Head of caudate nucleus (tissue), 42 donors: ENCODE data around the gene ZNHIT2.

Source experiments
- DNase-seq, 42 donors: peaks; one replicate each; pipeline versions ENCODE4 v3.0.0 to v3.0.0-alpha.2; 2020 to 2021; ENCODE audit warnings: mixed read lengths in 7 of 42
- intact Hi-C: fragments of 100-400 bp; cut with DNase I; formaldehyde crosslinking; loops from one replicate; pipeline ENCODE4 v1.15.0; 2022

ZNHIT2 gene

DNA sequence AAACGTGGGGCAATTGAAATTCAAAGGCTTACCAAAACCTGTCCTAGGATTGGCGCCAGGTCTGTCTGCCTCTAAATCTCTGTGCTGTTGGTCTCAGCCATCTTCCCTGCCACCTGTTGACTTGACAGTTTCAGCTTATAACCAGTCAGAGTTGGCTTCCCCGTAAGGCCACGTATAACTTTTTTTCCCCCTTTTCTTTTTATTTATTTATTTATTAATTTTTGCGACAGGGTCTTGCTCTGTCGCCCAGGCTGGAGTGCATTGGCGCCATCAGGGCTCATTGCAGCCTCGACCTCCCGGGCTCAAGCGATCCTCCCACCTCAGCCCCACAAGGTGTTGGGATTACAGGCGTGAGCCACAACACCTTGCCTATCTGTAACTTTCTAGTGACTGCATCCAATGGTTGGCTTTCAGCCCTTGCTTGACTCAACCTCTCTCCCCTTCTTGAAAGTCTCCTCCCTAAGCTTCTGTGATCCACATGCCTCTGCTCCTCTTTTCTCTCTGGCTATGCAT lies 18.2 kb upstream of the ZNHIT2 start:
- intact Hi-C loops: no loop called here
- DNase-seq: no peak

DNA sequence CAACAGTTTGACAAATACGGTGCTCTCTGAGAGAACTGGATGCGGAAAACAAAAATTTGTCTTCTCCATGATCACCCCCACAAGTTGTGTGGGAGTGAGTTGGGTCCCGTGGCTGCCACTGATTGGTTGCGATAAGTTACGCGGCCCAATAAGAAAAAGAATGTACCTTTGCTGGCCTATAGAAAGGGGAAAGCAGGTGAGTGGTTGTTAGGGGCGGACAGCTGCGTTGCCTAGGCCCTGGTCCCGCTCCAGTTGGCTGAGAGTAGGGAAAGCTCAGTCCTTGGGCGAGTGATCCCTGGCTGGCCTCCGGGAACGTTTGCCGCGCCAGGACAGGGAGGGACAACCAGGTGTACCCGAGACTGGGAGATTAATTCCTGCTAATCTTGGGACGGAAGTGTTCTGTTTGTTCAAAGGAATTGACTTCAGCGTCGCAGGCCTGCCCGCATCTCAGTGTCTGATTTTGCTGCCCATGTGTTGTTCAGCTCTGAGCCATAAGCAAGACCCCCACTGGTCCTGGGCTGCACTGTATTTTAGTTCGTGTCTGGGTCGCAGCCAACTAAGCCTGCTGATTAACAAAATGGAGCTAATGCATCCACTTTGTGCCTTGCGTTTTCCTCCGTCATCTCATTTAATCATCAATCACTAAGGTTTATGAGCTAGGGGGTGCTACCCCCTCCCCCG lies 17.6 kb upstream of the ZNHIT2 start:
- intact Hi-C loops: no loop called here
- peak; percentile 69 to 95 (median 86) for DNase-seq

DNA sequence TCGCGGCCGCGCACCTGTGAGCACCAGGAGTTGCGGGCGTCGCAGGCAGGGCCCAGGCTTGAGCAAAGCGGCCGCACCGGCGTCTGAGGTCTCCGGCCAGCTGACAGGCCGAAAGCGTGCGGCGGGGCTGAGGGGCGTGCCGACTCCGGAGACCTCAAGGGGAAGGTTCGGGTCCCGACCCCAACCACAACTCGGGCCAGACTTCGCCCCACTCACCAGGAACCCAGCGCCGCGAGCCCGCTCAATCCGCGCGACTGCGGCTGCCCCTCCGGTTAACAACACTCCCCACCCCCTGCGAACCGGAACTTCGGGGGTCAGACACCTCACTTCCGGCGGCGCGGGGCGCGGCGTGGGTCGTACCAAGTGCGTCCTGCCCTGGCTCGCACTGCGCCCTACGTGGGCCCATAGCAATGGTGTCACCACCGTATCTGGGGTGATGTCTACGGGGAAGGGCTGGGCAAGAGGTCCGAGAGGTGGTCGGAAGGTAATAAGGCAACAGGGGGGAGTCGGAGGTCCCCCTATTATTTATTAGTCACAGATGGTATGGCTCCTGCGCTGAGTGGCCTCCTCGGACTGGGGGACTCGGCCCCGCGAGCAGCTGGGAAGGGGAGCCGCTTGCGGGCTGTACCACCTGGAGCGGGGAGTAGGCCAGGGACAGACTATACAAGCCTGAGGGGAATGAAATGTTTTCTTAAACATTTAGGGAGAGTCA lies 16.9 kb upstream of the ZNHIT2 start, which contains the start of gene SYVN1:
TSS of gene SYVN1 (minus strand) at position 280 of the 712 bp plus-strand sequence. CDS start 918 bp downstream, outside the sequence.
- peak; percentile 85 to 97 (median 94) for DNase-seq
- intact Hi-C loops: no loop called here

- intact Hi-C loops: no loop called here
- no peak for DNase-seq
Observed at GRCh38 chr11:65133724-65134123, 16.2 kb upstream of the ZNHIT2 start.

GRCh38 chr11:65132988-65133700 lies 15.6 kb upstream of the ZNHIT2 start:
- peak in 4 of 42 donors; percentile 33 to 45 (median 35) for DNase-seq
- intact Hi-C loops: no loop called here

DNA sequence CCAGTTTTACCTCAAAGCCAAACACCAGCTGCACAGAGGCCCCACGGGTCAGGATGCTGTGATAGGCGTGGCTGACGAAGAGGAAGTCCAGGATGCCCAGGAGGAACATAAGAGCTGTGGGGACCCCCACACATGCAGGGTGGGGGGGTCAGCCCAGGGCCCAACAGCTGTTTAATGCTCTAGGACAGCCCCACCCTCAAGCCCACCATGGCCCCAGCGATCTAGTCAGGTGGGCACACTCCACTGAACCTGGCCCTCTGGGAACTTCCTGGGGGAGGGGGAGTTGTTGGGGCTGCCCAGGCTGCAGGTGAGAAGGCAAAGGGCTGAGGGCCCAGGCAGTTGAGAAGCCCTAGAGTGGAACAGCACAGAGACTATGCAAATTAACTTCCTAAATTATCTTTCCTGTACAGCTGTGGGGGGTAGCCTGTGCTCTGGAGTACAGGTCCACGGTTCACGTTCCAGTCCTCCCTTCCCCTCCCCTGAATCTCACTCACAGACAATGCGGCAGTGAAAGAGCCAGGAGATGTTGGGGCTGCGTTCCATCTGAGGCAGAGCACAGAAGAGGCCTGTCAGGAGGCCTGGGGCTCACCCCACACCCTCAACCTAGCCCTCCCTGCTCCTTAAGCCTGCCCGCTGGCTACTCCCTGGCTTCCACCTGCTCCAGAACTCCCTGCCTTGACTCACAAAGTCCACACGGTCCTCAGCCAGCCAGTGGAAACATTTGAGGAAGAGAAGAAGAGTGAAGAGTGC lies 14.9 kb upstream of the ZNHIT2 start:
- no peak for DNase-seq
- intact Hi-C loops: no loop called here

- DNase-seq: no peak
Observed at GRCh38 chr11:65131895-65132237, 14.4 kb upstream of the ZNHIT2 start.

DNA sequence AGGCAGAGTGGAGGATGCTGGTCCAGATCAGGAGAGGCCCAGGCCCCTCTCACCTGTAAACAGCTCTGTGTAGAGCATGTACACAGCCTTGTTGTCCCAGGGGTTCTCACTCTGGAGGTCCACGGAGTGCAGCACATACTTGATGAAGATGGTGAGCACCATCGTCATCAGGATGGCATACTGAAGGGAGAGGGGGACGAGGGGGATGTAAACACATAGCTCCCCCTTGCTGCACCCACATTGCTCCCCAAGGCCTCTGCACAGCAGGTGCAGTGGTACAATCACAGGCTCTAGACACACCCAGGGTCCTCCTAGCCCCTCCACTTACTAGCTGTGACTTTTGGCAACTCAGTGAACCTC lies 13.9 kb upstream of the ZNHIT2 start:
- intact Hi-C loops: no loop called here
- no peak for DNase-seq

More at GRCh38 chr11:65131895-65132237, 14.4 kb upstream of the ZNHIT2 start:
- intact Hi-C loops: no loop called here

DNA sequence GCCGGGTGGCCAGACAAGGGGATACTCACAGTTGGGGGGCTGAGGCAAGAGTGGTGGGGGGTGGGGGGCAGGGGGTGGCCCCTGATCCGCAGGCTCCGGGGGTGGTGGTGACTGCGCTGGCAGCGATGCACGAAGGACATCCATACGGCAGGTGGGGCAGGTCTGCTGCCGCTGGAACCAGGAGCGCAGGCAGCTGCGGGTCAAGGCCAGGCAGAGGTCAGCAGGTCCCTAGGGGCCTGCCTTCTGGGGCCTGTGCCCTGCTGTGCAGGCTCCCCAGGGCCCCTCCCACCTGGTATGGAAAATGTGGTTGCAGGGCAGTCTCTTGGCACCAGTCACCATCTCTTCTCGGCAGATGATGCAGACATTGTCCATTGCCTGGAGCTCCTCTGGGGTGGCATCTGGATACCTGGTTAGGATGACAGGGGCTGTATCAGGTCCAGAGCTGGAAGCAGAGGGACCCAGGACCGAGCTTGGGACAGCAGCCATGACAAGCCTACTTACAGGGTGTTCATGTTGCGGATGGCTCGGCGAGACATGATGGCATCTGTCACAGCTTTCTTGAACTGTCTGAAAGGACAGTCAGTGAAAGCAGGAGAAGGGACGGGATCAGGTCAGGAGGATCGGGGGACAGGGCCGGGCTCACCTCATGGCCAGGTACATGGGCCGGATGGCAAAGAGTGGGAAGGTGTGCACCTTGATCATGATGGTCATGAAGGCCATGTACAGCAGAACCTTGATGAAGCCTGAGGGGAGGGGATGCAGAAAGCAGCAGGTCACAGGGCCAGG lies 13.3 kb upstream of the ZNHIT2 start:
- DNase-seq: no peak

GRCh38 chr11:65129649-65130441 lies 12.3 kb upstream of the ZNHIT2 start:
- DNase-seq: no peak
- intact Hi-C loops: loop anchor here (10.0 kb wide), 1 partner anchor 325 kb away; the partner anchor contains the start of gene MAP4K2

More for the DNA sequence above, 13.3 kb upstream of the ZNHIT2 start:
- intact Hi-C loops: no loop called here

GRCh38 chr11:65128182-65129145 lies 11.0 kb upstream of the ZNHIT2 start:
- intact Hi-C loops: loop anchor here (10.0 kb wide), 1 partner anchor 324 kb away; the partner anchor contains the start of gene MAP4K2
- no peak for DNase-seq

DNA sequence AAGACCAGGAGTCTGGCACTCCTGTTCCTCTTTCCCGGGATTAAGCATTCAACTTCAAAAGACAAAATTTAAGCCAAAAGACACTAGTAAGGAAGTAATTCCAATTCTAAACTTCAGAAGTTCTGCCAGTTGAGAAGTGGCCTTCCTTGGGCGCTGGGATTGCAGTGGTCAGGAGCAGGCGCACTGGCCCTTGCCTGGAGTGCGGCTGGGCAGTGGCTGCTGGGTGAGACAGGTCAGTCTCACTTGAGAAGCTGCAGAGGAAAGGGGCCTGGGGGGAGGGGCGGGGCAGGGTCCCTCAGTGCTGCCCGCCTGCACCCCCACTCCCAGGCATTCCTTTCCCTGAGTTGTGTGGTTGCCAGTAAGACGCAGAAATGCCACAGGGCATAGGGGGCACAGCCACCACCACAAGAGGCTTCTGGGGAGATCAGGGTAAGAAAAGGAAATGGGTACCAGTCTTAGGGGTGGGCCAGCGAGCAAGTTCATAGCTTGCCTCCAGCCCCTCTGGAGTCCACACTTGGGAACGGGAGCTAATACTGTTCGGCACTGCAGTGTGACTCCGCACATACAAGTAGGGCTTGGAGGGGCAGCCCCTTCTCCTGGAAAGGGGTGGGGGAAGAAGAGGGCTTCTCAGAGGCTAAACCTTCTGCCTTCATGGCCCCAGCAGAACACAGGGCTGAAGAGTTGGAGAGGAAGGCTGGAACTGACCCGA lies 10.1 kb upstream of the ZNHIT2 start:
- intact Hi-C loops: loop anchor here (10.0 kb wide), 1 partner anchor 323 kb away; the partner anchor contains the start of gene MAP4K2
- no peak for DNase-seq

GRCh38 chr11:65126624-65127274 lies 9.2 kb upstream of the ZNHIT2 start:
- intact Hi-C loops: loop anchor here (10.0 kb wide), 1 partner anchor 322 kb away; the partner anchor contains the start of gene MAP4K2

GRCh38 chr11:65125197-65126056 lies 7.9 kb upstream of the ZNHIT2 start:
- DNase-seq: no peak
- intact Hi-C loops: loop anchor here (10.0 kb wide), 1 partner anchor 321 kb away; the partner anchor contains the start of gene MAP4K2

More at GRCh38 chr11:65126624-65127274, 9.2 kb upstream of the ZNHIT2 start:
- no peak for DNase-seq
